A673 (cell line): ENCODE results near the gene ZNF546. TPM values are rescaled to one million over a fixed set of nuclear protein-coding genes. Genes with fewer than 3 reads are reported as not detected.

Experiments
- Bru-seq: library from RNA; stranded (reverse); fragments of 400-500 nt; gene quantifications from one replicate; lab custom pipeline; 2021; lab: Mats Ljungman, UMichigan
- BruChase-seq, 2 experiments: library from RNA; stranded (reverse); fragments of 400-500 nt; gene quantifications; one replicate each; lab custom pipeline; 2021; lab: Mats Ljungman, UMichigan
- BruUV-seq: library from RNA; stranded (reverse); fragments of 400-500 nt; replicated peaks from 2 replicates; lab custom pipeline; 2021; lab: Mats Ljungman, UMichigan
- CTCF ChIA-PET: fragments of 300-600 bp; sonication (Branson Sonifier 250); formaldehyde crosslinking; loops from one replicate; lab custom pipeline; 2022; ENCODE audit warnings: antibody characterized with exemption; lab: Charles Lee
- POLR2A ChIA-PET: fragments of 300-600 bp; sonication (Branson Sonifier 250); formaldehyde crosslinking; loops from one replicate; lab custom pipeline; 2022; ENCODE audit warnings: antibody characterized with exemption; ENCODE audit not compliant: low non-redundant PET; lab: Charles Lee
- DNase-seq: peaks from one replicate; pipeline ENCODE4 v3.0.0-alpha.2; 2015; ENCODE audit warnings: low spot score
- H3K27ac ChIP-seq: fragments of 200-600 bp; sonication (generic); 2 replicates; pipeline ENCODE4 v1.5.1; 2016; ENCODE audit warnings: mixed run types, low read depth, mild to moderate bottlenecking, mixed read lengths, antibody characterized with exemption, low read length; ENCODE audit not compliant: poor library complexity, severe bottlenecking
- H3K27me3 ChIP-seq: fragments of 200-600 bp; sonication (generic); replicated peaks from 2 replicates; pipeline ENCODE4 v1.6.1; 2017; ENCODE audit warnings: mixed run types, low read depth, mild to moderate bottlenecking, mixed read lengths, antibody characterized with exemption, low read length; ENCODE audit not compliant: insufficient read depth, poor library complexity
- H3K36me3 ChIP-seq: fragments of 200-600 bp; sonication (generic); 2 replicates; pipeline ENCODE4 v1.6.1; 2016; ENCODE audit warnings: mixed run types, mild to moderate bottlenecking, mixed read lengths, antibody characterized with exemption, low read length; ENCODE audit not compliant: insufficient read depth, poor library complexity, severe bottlenecking
- H3K4me1 ChIP-seq: fragments of 200-600 bp; sonication (generic); 2 replicates; pipeline ENCODE4 v1.6.1; 2017; ENCODE audit warnings: mixed run types, mild to moderate bottlenecking, mixed read lengths, antibody characterized with exemption, low read length; ENCODE audit not compliant: insufficient read depth, poor library complexity, severe bottlenecking
- H3K4me3 ChIP-seq: fragments of 200-600 bp; sonication (generic); 2 replicates; pipeline ENCODE4 v1.5.1; 2016; ENCODE audit warnings: low read depth, mixed run types, mild to moderate bottlenecking, mixed read lengths, low read length; ENCODE audit not compliant: poor library complexity, severe bottlenecking
- H3K9me3 ChIP-seq: fragments of 200-600 bp; sonication (generic); 2 replicates; pipeline ENCODE4 v1.6.1; 2016; ENCODE audit warnings: mixed run types, low read depth, mild to moderate bottlenecking, mixed read lengths, antibody characterized with exemption, low read length; ENCODE audit not compliant: poor library complexity, severe bottlenecking
- CTCF ChIP-seq: fragments of 300-800, 200-600 bp; sonication (generic); conservative IDR thresholded peaks from 2 replicates; pipeline ENCODE4 v1.5.1; 2017; ENCODE audit warnings: low read depth, mild to moderate bottlenecking, antibody characterized with exemption, low read length, moderate library complexity, mixed read lengths
- EZH2 ChIP-seq: fragments of 200-600 bp; sonication (generic); IDR thresholded peaks from 2 replicates; pipeline ENCODE4 v1.6.1; 2017; ENCODE audit warnings: borderline replicate concordance, low read depth, mild to moderate bottlenecking, mixed read lengths, antibody characterized with exemption, low read length; ENCODE audit not compliant: poor library complexity, severe bottlenecking
- intact Hi-C: fragments of 100-400 bp; cut with micrococcal nuclease; formaldehyde crosslinking; loops from one replicate; pipeline ENCODE4 v1.10.0; 2022; ENCODE audit not compliant: unreplicated experiment
- long read RNA-seq: library from polyadenylated mRNA; stranded (forward); transcript quantifications from one replicate; pipeline ENCODE4 v2.0.0, GENCODE V29; 2022
- total RNA-seq: library from RNA; stranded (reverse); gene quantifications from 2 replicates; pipeline ENCODE4 v1.2.3, GENCODE V29; 2021

ZNF546 gene
- total RNA-seq: 5.5 and 5.6 TPM in 2 replicates
- percentile 56 among the genes with signal in this experiment for Bru-seq, nascent RNA
- BruChase-seq, experiment 1, labeled RNA remaining after a 2-hour chase: percentile 54 among the genes with signal in this experiment
- BruChase-seq, experiment 2, labeled RNA remaining after a 6-hour chase: percentile 47 among the genes with signal in this experiment
- long read RNA-seq, partial matches to known transcripts: 0 of 3 reads
- long read RNA-seq, other reads (novel, unspliced or antisense): 1 of 3 reads

GRCh38 chr19:39996811-39997637 is at the start of gene ZNF546:
Gene ZNF546 (plus strand): TSS chr19:39997060. CDS start chr19:39998327, 1,267 bp downstream.
- peak within 1 kb of the TSS; percentile 85 for H3K27ac ChIP-seq
- H3K9me3 ChIP-seq: no peaks in the 10 kb centered on the region
- H3K4me1 ChIP-seq: peaks cover 9% of the 10 kb centered on the region
- H3K4me3 ChIP-seq: peak within 1 kb of the TSS; percentile 70
- peak; percentile 94 for DNase-seq
- CTCF ChIA-PET: interaction anchor here (0.6 kb wide), 1 partner anchor 71 kb away, joined by 5 read pairs; no protein-coding TSS in a partner anchor
- H3K36me3 ChIP-seq: no peaks in the 10 kb centered on the region
- no peaks in the 10 kb centered on the region for H3K27me3 ChIP-seq
- no TSS peak for BruUV-seq
- POLR2A ChIA-PET: interaction anchor here (0.6 kb wide), 2 partner anchors 176 to 566 kb away, joined by 5 to 12 read pairs; no protein-coding TSS in a partner anchor
- intact Hi-C loops: no loop called here
- TF ChIP-seq CTCF: no peak
- TF ChIP-seq EZH2: no peak

GRCh38 chr19:39949026-39949747 is 47.7 kb upstream of the ZNF546 start:
- CTCF ChIA-PET: no interaction called here
- no peak for TF ChIP-seq CTCF
- no peak for TF ChIP-seq EZH2
- no TSS peak for BruUV-seq

GRCh38 chr19:39951065-39951650 is 45.7 kb upstream of the ZNF546 start:
- H3K27ac ChIP-seq: peak overlapping the region; percentile 92
- CTCF ChIA-PET: no interaction called here
- peaks cover 51% of the 10 kb centered on the region for H3K4me1 ChIP-seq
- no peaks in the 10 kb centered on the region for H3K9me3 ChIP-seq
- no peak for DNase-seq
- POLR2A ChIA-PET: interaction anchor here (0.5 kb wide), 1 partner anchor 9 kb away, joined by 6 read pairs; no protein-coding TSS in a partner anchor
- no peak for TF ChIP-seq EZH2
- no peak for TF ChIP-seq CTCF
- intact Hi-C loops: no loop called here
- no TSS peak for BruUV-seq
- no peaks in the 10 kb centered on the region for H3K27me3 ChIP-seq
- H3K4me3 ChIP-seq: peak overlapping the region; percentile 23
- H3K36me3 ChIP-seq: peaks cover 13% of the 10 kb centered on the region

More at GRCh38 chr19:39949026-39949747, 47.7 kb upstream of the ZNF546 start:
- Histone ChIP-seq H3K9me3 (no peaks in the 10 kb centered on the region), H3K36me3 (peaks cover 13% of the 10 kb centered on the region), H3K27me3 (no peaks in the 10 kb centered on the region), H3K4me1 (peaks cover 53% of the 10 kb centered on the region), H3K4me3 (no peak overlapping the region), H3K27ac (no peak overlapping the region)
- POLR2A ChIA-PET: no interaction called here
- no peak for DNase-seq
- intact Hi-C loops: no loop called here
